Activated gamma-delta T cell (primary cell): ENCODE measurements around the gene ZP2.
"Not testable (repeated sequence)": the region's sequence is repeated elsewhere in the genome, so short reads cannot be mapped to it uniquely, and the experiment has no call there.

ENCODE experiments used
- DNase-seq: peaks from one replicate; lab custom pipeline; 2025; lab: John Stamatoyannopoulos, UW

Gene ZP2

DNA sequence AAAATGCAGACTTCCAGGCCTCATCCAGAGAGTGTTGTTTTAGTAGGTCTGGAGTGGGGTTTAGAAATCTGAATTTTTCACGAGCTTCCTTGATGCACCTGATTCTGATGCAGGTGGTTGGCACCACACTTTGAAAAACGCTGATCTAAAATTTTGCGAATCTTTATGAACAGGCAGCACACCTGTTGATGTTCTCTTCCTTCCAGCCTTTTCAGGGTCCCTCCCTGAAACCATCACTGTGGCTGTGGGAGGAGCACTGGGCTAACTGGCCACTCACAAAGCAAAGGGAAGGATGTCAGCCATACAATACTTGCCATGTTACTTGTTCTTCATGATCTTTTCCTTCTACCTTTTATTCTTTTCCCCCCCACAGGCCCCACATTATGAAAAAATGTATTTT lies 38.7 kb downstream of the ZP2 start:
- no peak for DNase-seq

- DNase-seq: not testable (repeated sequence)
These were observed 41.3 kb downstream of the ZP2 start for GRCh38 chr16:21170116-21170515.

GRCh38 chr16:21169249-21169981 lies 42.0 kb downstream of the ZP2 start:
- DNase-seq: no peak

DNA sequence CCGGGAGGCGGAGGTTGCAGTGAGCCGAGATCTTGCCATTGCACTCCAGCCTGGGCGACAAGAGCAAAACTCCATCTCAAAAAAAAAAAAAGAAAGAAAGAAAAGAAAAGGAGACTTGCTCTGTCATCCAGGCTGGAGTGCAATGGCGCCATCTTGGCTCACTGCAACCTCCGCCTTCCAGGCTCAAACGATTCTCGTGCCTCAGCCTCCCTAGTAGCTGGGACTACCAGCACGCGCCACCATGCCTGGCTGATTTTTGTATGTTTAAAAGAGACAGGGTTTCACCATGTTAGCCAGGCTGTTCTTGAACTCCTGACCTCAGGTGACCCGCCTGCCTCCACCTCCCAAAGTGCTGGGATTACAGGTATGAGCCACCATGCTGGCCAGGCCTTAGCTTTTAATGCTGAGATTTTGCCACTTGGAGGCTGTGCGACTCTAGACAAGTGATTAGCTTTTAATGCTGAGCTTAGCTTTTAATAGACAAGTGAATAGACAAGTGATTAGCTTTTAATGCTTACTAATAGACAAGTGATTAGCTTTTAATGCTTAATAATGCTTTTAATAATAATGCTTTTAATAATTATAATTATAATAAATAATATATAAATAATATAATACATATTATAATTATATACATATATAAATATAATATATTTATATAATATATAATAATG lies 43.3 kb downstream of the ZP2 start:
- no peak for DNase-seq

- no peak for DNase-seq
These were observed 44.0 kb downstream of the ZP2 start for GRCh38 chr16:21167360-21167759.

DNA sequence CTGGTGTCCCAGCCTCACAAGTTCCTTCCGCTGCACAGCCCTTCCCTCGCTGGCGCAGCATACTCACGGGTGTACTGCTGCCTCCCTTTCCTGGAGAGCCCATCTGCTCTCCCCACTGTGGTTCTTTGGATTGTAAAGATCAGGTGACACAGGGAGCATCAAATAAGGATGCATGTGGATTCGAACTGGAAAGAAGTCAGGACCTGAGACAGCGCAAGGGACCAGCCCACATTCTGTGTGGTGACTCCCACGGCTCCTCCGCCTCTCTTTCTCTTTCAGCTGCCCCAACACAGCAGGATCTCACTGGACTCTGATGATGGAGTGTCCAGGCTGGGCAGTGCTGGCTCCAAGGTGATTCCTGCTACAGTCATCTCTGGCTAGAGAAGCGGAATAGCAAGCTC lies 44.8 kb downstream of the ZP2 start:
- no peak for DNase-seq

DNA sequence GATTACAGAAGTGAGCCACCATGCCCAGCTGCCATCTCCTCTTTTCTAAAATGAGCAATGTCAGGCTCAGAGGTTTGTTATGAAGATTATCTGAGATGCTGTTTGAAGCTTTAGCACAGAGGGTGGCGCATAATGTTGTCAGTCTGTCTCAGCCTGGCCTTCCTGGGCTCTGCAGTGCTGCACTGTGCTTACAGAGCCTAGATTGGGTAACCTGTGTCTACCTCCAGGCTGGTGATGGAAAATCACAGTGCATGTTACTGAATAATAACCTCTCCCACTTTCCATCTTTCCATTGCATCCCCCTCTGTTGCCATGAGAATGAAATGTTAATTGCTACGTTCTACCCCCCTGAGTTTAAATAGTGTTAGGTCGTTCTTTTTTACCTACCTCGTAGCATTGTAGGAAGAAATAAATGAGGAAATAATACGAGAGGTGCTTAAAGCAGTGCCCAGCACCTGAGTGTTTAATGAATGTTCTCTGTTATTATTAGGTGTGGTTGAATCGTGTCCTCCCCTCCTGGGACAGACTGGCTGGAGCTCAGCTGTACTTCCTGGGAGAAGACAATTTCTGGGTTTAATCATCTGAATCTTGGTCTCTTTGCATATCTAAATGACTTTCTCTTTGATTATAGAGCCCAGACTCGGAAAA lies 46.7 kb downstream of the ZP2 start:
- DNase-seq: no peak

- DNase-seq: no peak
These were observed 47.8 kb downstream of the ZP2 start for GRCh38 chr16:21163576-21163975.

GRCh38 chr16:21162661-21163151 lies 48.7 kb downstream of the ZP2 start:
- DNase-seq: no peak

- no peak for DNase-seq
These were observed 50.2 kb downstream of the ZP2 start for GRCh38 chr16:21161211-21161610.

GRCh38 chr16:21160276-21160675 lies 51.1 kb downstream of the ZP2 start:
- no peak for DNase-seq

- DNase-seq: no peak
These were observed 52.0 kb downstream of the ZP2 start for GRCh38 chr16:21159281-21159951.

- DNase-seq: peak; percentile 52
These were observed 52.9 kb downstream of the ZP2 start, which contains the start of gene LDAF1 for GRCh38 chr16:21158208-21159110. LDAF1 (plus strand) TSS chr16:21158674; CDS start chr16:21161183, 2,509 bp downstream.

DNA sequence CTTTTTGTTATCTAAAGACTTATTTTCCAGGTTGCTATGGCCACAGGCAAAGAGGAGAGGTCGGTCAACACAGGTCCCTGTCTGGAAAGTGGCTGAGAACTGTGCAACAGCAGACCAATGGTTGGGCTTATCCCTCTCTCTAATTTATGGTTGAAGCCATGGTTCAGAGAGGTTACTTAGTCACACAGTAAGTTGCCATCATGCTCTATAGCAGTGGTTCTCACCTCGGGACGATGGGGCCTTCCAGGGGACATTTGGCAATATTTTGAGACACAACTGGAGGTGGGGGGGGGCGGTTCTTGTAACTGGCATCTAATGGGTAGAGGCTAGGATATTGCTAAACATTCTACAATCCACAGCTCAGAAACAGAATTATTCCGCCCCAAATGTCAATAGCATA lies 53.7 kb downstream of the ZP2 start:
- DNase-seq: no peak

GRCh38 chr16:21156767-21157467 lies 54.5 kb downstream of the ZP2 start:
- no peak for DNase-seq

DNA sequence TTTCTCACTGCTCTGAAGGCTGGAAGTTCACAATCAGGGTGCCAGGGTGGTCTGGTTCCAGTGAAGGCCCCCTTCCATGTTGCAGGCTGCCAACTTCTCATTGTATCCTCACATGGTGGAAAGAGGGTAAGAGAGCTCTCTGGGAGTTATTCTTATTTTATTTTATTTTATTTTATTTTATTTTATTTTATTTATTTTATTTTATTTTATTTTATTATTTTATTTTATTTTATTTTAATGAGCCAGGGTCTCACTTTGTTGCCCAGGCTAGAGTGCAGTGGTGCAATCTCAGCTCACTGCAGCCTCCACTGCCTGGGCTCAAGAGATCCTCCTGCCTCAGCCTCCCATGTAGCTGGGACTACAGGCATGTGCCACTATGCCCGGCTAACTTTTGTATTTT lies 55.4 kb downstream of the ZP2 start:
- not testable (repeated sequence) for DNase-seq

- DNase-seq: not testable (repeated sequence)
These were observed 58.1 kb downstream of the ZP2 start for GRCh38 chr16:21153124-21153729.

- DNase-seq: not testable (repeated sequence)
These were observed 59.0 kb downstream of the ZP2 start for GRCh38 chr16:21152160-21153030.

DNA sequence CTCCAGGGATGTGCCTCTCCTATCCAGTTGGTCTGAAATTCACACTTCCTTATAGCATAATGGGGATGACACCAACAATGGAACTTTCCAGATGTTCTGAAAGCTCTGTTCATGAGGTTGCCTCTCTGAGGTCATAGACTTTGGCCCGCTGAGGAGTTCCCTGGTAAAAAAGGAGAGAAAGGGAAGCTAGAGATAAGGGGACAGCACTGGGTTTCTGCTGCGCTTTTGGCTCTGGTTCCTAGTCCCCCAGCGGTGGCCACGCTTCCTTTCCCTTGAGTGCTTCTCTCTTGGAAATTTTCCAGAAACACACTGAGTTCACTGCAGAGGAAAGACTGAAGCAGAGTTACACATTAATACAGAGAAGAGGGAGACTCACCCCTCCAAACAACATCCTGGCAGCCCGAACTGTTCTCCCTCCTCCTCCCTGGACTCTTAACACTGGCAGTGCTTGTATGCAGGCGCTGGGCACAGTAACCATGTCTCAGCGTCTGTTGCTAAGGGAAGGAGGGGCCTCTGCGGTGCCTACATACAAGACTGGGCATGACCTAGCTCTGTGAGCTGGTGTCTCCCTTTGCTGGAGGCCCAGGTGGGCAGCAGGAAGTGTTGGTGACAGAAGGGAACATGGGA lies 60.9 kb downstream of the ZP2 start, which contains the start of gene DNAH3:
Gene DNAH3, minus strand, starts transcription at position 472 of the 627 bp plus-strand sequence. CDS start 527 bp downstream, outside the sequence.
- DNase-seq: no peak
